Hepatocyte (in vitro differentiated cells): ENCODE data around the gene FRAS1.

ENCODE experiments used
- EZH2 ChIP-seq: fragments of 200-600 bp; sonication (generic); IDR thresholded peaks from 2 replicates; pipeline ENCODE4 v1.6.1; 2016; ENCODE audit warnings: antibody characterized with exemption, mild to moderate bottlenecking, borderline replicate concordance
- TF ChIP-seq, protein P1 (sequence below): fragments of 200-600 bp; sonication (generic); IDR thresholded peaks from 2 replicates; pipeline ENCODE4 v1.5.1; 2016; ENCODE audit warnings: antibody characterized with exemption, mild to moderate bottlenecking; ENCODE audit not compliant: poor library complexity

DNA sequence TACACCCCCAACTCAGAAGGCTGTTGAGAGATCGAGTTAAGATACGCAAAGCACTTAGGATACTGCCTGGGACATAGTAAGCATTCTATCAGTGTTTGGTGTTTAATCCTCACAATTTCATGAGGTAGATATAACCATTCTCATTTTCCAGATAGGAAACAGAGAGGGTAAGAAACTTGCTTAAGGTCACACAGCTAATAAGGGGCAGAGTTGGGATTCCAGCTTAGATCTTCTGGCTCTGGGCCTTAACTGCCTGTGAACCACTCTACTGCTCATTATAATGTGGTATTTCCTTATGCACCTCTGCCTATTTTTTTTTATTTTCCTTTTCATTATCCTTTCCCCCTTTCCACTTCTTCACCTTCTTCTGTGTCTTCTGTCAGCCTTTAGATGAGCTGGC, 252.2 kb downstream of the FRAS1 start:
- TF ChIP-seq, protein P1, sequence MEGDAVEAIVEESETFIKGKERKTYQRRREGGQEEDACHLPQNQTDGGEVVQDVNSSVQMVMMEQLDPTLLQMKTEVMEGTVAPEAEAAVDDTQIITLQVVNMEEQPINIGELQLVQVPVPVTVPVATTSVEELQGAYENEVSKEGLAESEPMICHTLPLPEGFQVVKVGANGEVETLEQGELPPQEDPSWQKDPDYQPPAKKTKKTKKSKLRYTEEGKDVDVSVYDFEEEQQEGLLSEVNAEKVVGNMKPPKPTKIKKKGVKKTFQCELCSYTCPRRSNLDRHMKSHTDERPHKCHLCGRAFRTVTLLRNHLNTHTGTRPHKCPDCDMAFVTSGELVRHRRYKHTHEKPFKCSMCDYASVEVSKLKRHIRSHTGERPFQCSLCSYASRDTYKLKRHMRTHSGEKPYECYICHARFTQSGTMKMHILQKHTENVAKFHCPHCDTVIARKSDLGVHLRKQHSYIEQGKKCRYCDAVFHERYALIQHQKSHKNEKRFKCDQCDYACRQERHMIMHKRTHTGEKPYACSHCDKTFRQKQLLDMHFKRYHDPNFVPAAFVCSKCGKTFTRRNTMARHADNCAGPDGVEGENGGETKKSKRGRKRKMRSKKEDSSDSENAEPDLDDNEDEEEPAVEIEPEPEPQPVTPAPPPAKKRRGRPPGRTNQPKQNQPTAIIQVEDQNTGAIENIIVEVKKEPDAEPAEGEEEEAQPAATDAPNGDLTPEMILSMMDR, result no peak
- no peak for TF ChIP-seq EZH2
